HG02970 (cell line): Measurements from ENCODE around the gene NPY4R2.
"Not testable (repeated sequence)": the region's sequence is repeated elsewhere in the genome, so short reads cannot be mapped to it uniquely, and the experiment has no call there.

Source experiments
- ATAC-seq: cut with Tn5 transposase; IDR thresholded peaks from one replicate; pipeline ENCODE4 v1.9.1; 2021; ENCODE audit warnings: mild to moderate bottlenecking, moderate library complexity, moderate number of reproducible peaks; ENCODE audit not compliant: unreplicated experiment, low FRiP score

The NPY4R2 gene

GRCh38 chr10:47928225-47928624, 9.8 kb downstream of the NPY4R2 start:
- not testable (repeated sequence) for ATAC-seq

- not testable (repeated sequence) for ATAC-seq
These were observed 14.4 kb downstream of the NPY4R2 start for GRCh38 chr10:47932824-47933223.

DNA sequence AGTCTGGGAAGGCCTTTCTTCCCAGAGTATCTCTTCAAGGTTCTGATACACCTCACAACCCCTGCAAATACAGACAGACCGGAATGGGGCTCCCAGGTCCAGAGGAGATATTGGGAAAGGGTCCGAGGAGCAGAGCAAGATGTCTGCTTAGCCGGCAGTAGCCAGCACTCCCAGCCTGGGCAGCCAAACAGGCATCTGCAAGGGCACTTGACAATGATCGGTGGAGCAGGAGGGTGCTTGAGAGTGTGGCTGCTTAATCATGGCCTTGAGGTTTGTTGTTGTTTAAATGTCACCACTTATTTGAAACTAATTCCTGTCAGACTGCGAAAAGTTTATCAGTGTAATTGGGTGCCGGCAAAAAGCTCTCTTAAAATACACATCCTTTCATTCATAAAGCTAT, 15.0 kb downstream of the NPY4R2 start:
- ATAC-seq: not testable (repeated sequence)

DNA sequence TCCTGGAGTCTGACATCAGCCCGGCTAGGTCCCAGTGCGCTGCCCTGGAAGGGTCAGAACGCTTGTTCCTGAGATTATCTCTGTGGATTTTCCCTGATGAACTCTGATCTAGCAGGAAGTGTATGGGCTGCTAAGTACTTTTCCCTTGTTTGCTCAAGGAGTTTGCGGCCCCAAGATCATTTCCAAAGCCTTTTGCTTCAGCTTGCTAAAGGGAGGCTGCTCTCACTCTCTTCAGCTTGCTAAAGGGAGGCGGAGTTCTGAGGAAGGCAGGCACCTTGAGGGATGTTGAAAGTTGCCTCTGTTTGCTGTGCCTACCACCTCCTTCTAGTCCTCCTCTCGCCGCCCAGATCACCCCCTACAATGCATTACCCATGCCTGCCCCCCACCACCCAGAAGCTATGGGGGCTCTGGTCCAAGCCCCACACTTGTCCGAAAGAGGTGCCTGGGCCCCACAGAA, 18.3 kb downstream of the NPY4R2 start:
- ATAC-seq: not testable (repeated sequence)

DNA sequence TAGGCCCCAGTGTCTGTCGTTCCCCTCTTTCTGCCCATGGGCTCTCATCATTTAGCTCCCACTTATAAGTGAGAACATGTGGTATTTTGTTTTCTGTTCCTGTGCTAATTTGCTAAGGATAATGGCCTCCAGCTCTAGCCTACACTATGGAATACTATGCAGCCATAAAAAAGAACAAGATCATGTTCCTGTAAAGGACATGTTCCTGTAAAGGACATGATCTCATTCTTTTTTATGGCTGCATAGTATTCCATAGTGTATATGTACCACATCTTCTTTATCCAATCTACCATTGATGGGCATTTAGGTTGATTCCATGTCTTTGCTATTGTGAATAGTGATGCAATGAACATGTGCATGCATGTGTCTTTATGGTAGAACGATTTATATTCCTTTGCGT, 19.2 kb downstream of the NPY4R2 start:
- not testable (repeated sequence) for ATAC-seq

DNA sequence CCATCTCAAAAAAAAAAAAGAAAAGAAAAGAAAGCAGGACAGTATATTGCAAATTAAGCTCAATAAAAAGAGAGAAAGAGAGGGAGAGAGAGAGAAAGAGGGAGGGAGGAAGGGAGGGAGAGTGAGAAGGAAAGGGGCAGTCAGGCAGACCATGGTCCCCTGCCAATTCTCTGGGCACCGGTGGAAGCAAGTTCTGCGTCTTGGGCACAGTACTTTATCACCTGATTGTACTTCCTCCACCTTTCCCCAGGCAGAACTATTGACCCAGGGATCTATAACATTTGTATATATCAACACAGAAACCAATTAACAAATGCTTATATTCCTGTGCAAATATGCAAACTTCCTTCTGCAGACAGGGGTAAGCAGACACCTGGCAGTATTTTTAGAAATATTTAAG, 22.4 kb downstream of the NPY4R2 start:
- ATAC-seq: not testable (repeated sequence)

DNA sequence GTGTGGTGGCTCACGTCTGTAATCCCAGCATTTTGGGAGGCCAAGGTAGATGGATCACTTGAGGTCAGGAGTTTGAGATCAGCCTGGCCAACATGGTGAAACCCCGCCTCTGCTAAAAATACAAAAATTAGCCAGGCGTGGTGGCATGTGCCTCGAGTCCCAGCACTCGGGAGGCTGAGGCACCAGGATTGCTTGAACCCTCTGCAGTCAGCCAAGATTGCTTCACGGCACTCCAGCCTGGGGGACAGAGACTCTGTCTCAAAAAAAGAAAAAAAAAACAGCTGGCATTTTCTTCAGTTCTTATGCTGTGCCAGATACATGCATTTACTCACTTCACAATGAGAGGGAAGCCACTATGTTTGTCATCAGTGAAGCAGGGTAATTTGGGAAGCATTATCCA, 22.9 kb downstream of the NPY4R2 start:
- not testable (repeated sequence) for ATAC-seq

- not testable (repeated sequence) for ATAC-seq
These were observed 24.0 kb downstream of the NPY4R2 start for GRCh38 chr10:47942351-47943019.

- not testable (repeated sequence) for ATAC-seq
These were observed 24.9 kb downstream of the NPY4R2 start for GRCh38 chr10:47943328-47943727.

DNA sequence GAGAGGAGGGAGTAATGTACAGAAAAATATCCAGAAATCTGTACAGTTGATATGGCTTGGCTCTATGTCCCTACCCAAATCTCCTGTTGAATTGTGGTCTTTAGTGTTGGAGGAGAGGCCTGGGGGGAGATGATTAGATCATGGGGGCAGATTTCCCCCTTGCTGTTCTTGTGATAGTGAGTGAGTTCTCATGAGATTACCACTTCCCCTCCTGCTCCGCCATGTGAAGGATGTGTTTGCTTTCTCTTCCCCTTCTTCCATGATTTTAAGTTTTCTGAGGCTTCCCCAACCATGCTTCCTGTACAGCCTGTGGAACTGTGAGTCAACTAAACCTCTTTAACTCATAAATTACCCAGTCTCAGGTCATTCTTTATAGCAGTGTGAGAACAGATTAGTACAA, 29.0 kb downstream of the NPY4R2 start:
- not testable (repeated sequence) for ATAC-seq

DNA sequence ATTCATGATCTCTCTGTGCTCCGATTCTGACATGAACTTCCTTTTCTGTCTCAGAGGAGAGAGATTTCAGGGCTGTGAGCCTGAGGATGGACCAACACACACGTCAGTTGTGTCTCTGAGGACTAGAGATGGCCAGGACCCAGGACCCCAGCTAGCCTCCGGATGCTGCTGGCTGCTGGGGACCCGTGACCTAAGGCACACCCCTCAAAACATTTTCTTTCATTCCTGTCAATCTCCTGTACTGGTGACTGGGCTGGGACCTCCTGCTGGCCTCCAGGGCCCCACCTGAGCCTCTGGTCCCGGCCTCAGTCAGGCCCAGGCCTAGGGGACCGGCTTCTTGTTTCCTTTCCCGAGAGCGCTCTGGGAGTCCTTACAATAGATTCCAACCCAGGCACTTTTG, 38.7 kb downstream of the NPY4R2 start:
- ATAC-seq: not testable (repeated sequence)

DNA sequence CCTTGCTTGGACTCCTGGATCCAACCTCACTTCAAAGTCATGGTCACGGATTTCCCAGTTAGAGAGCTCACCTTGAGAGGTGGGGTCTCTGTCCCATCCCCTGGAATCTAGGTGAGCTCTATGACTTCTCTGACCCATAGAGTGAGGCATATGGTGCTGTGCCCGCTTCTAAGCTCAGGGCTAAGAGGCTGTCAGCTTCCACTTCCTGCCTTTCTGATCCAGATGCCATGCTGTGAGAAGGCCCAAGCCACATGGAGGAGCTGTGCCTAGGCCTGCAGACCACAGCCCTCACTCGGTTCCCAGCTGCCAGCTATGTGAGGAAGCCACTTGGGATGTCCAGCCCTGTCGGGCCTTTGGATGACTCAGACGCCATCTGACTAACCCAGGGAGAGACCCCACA, 41.2 kb downstream of the NPY4R2 start:
- ATAC-seq: not testable (repeated sequence)

- not testable (repeated sequence) for ATAC-seq
These were observed 42.2 kb downstream of the NPY4R2 start for GRCh38 chr10:47960699-47961098.

GRCh38 chr10:47962785-47963184, 44.3 kb downstream of the NPY4R2 start:
- not testable (repeated sequence) for ATAC-seq

GRCh38 chr10:47964280-47965063, 46.0 kb downstream of the NPY4R2 start:
- not testable (repeated sequence) for ATAC-seq

GRCh38 chr10:47968988-47969387, 50.5 kb downstream of the NPY4R2 start:
- not testable (repeated sequence) for ATAC-seq

DNA sequence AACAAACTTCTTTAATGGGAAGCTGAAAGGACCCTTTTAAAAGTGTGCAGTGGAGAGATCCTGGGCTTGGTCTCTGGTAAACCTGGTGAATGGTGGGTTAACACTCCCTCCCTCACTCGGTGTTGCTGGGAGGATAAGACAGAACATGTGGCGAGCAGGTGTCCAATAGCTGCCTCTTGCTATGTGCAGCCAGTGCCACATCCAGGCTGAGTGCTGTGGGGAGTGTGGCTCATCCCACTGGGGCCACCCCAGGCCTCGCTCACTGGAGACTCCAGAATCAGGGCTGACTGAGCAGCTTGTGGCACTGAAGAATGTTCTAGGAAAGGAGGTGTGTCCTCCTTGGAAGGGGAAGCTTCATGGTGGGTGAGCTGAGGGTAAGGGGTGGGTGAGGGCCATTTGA, 51.6 kb downstream of the NPY4R2 start:
- not testable (repeated sequence) for ATAC-seq

DNA sequence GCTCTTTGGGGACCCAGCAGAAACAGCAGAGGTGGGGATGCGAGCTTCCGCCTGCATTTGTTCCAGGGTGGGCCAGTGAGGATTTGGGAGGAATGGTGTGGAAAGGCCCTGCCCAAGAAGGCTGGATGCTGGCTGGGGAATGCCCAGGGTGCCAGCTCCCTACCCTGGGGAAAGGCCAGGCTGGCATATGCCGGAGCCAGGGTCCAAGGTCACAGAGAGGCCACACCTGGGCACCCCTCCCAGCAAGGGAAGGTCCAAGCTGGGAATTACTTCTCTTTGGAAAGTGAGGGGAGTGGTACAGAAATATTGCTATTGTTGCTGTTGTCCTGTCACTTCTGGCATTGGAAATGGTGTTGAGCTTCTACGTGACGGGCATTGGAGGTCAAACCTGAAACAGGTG, 53.1 kb downstream of the NPY4R2 start:
- ATAC-seq: not testable (repeated sequence)

DNA sequence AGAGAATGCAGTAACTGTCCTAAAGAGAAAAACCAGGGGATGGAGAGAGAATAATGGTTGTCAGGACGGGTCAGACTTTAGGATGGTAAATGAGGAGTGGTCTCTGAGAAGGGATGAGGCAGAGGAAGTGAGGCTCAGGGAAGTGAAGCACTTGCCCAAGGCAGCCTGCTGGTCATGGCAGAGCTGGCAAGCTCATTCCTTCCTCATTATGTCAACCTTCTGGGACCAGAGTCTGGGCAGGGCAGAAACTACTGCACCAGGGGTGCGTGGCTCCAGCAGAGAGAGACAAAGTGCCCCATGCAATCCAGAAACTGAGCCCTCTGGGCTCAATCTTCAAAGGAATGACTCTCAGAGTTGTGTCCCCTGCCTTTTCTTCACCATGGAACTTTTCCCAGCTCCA, 53.6 kb downstream of the NPY4R2 start:
- ATAC-seq: not testable (repeated sequence)
